Activated T-cell treated with anti-CD3 and anti-CD28 coated beads, Interleukin-2, amount 50 U/mL, for 72 hours (primary cell): ENCODE results near the gene ARL2. TPM values are rescaled to one million over a fixed set of nuclear protein-coding genes. Genes with fewer than 3 reads are reported as not detected.

Experiments
- ATAC-seq, 2 donors: fragments of 150-1000 bp; cut with Tn5 transposase; replicated peaks in 1 of 2; 2 replicates each; pipeline ENCODE4 v1.10.0; 2021; ENCODE audit warnings: moderate library complexity in 2 of 2, mild to moderate bottlenecking in 1 of 2
- DNase-seq, 2 donors: peaks; one replicate each; pipeline ENCODE4 v3.0.0; 2021 to 2022; ENCODE audit warnings: mixed read lengths in 1 of 2
- H3K27ac Mint-ChIP-seq: one replicate; pipeline ENCODE4 v1.8.0; 2022; ENCODE audit warnings: mild to moderate bottlenecking, moderate library complexity, mixed read lengths
- H3K27me3 Mint-ChIP-seq: one replicate; pipeline ENCODE4 v1.8.0; 2022; ENCODE audit warnings: low read depth, mixed read lengths
- H3K36me3 Mint-ChIP-seq, 2 donors: one replicate each; pipeline ENCODE4 v1.8.0; 2022; ENCODE audit warnings: mixed read lengths in 2 of 2, mild to moderate bottlenecking in 1 of 2; ENCODE audit not compliant: insufficient read depth in 2 of 2
- H3K4me1 Mint-ChIP-seq: one replicate; pipeline ENCODE4 v1.8.0; 2022; ENCODE audit warnings: low read depth, mixed read lengths
- H3K4me3 Mint-ChIP-seq, 2 donors: one replicate each; pipeline ENCODE4 v1.8.0; 2022; ENCODE audit warnings: mild to moderate bottlenecking in 2 of 2, mixed read lengths in 2 of 2, moderate library complexity in 2 of 2
- H3K9me3 Mint-ChIP-seq, 2 donors: one replicate each; pipeline ENCODE4 v1.8.0; 2022; ENCODE audit warnings: mixed read lengths in 2 of 2
- total RNA-seq, 2 donors: library from RNA; stranded (reverse); gene quantifications; one replicate each; pipeline ENCODE4 v1.2.3, GENCODE V29; 2022

The ARL2 gene
- total RNA-seq, 2 donors from 2014 or later = 96.0 to 101 TPM

GRCh38 chr11:65042891-65043290 lies 28.9 kb downstream of the ARL2 start:
- ATAC-seq (no peak), DNase-seq (no peak)
- Mint-ChIP-seq H3K27ac (no peak overlapping the region), H3K4me1 (peaks cover 19% of the 10 kb centered on the region), H3K27me3 (no peaks in the 10 kb centered on the region), H3K9me3 (no peaks in the 10 kb centered on the region), H3K4me3 (peak overlapping the region; percentile 86 to 90), H3K36me3 (peaks cover 0 to 5% of the 10 kb centered on the region in 2 donors)

GRCh38 chr11:65043881-65044501 lies 30.0 kb downstream of the ARL2 start:
- no peak overlapping the region for H3K27ac Mint-ChIP-seq
- H3K4me1 Mint-ChIP-seq = peaks cover 19% of the 10 kb centered on the region
- DNase-seq (no peak), ATAC-seq (no peak)
- peaks cover 0 to 5% of the 10 kb centered on the region in 2 donors for H3K36me3 Mint-ChIP-seq
- no peaks in the 10 kb centered on the region for H3K27me3 Mint-ChIP-seq
- no peak overlapping the region for H3K4me3 Mint-ChIP-seq
- H3K9me3 Mint-ChIP-seq = no peaks in the 10 kb centered on the region

GRCh38 chr11:65045061-65045460 lies 31.1 kb downstream of the ARL2 start:
- peaks cover 15% of the 10 kb centered on the region for H3K4me1 Mint-ChIP-seq
- peaks cover 0 to 5% of the 10 kb centered on the region in 2 donors for H3K36me3 Mint-ChIP-seq
- H3K4me3 Mint-ChIP-seq = no peak overlapping the region
- ATAC-seq (no peak), DNase-seq (no peak)
- H3K27me3 Mint-ChIP-seq = no peaks in the 10 kb centered on the region
- no peaks in the 10 kb centered on the region for H3K9me3 Mint-ChIP-seq
- H3K27ac Mint-ChIP-seq = no peak overlapping the region

- Mint-ChIP-seq H3K27me3 (no peaks in the 10 kb centered on the region), H3K9me3 (no peaks in the 10 kb centered on the region), H3K4me3 (no peak overlapping the region), H3K27ac (no peak overlapping the region), H3K36me3 (peaks cover 0 to 5% of the 10 kb centered on the region in 2 donors), H3K4me1 (peaks cover 15% of the 10 kb centered on the region)
- ATAC-seq (no peak), DNase-seq (no peak)
These were observed 31.8 kb downstream of the ARL2 start for GRCh38 chr11:65045728-65046127.

GRCh38 chr11:65047581-65048422 lies 33.8 kb downstream of the ARL2 start:
- peak; percentile 41 to 44 for DNase-seq
- Mint-ChIP-seq H3K4me3 (peak overlapping the region; percentile 71 to 89), H3K27me3 (no peaks in the 10 kb centered on the region)

GRCh38 chr11:65051398-65051858 lies 37.5 kb downstream of the ARL2 start:
- Mint-ChIP-seq H3K9me3 (no peaks in the 10 kb centered on the region), H3K4me1 (peaks cover 26% of the 10 kb centered on the region), H3K4me3 (no peak overlapping the region), H3K36me3 (no peaks in the 10 kb centered on the region), H3K27ac (no peak overlapping the region), H3K27me3 (no peaks in the 10 kb centered on the region)
- peak in 1 of 2 donors; percentile 13 for DNase-seq
- peak in 1 of 2 donors; percentile 46 for ATAC-seq

More at GRCh38 chr11:65047581-65048422, 33.8 kb downstream of the ARL2 start:
- Mint-ChIP-seq H3K27ac (peak overlapping the region; percentile 42), H3K9me3 (no peaks in the 10 kb centered on the region), H3K36me3 (peaks cover 0 to 5% of the 10 kb centered on the region in 2 donors), H3K4me1 (peaks cover 10% of the 10 kb centered on the region)
- ATAC-seq = peak; percentile 72 to 77

- Mint-ChIP-seq H3K4me1 (peaks cover 19% of the 10 kb centered on the region), H3K27me3 (no peaks in the 10 kb centered on the region), H3K36me3 (no peaks in the 10 kb centered on the region), H3K9me3 (no peaks in the 10 kb centered on the region), H3K4me3 (peak overlapping the region; percentile 60 to 77), H3K27ac (peak overlapping the region; percentile 47)
- DNase-seq (peak; percentile 25 to 26), ATAC-seq (peak; percentile 47 to 52)
These were observed 40.0 kb downstream of the ARL2 start for GRCh38 chr11:65053827-65054508.

GRCh38 chr11:65055538-65055937 lies 41.6 kb downstream of the ARL2 start:
- no peak for DNase-seq
- Mint-ChIP-seq H3K27me3 (no peaks in the 10 kb centered on the region), H3K4me1 (peaks cover 20% of the 10 kb centered on the region), H3K4me3 (no peak overlapping the region), H3K36me3 (no peaks in the 10 kb centered on the region), H3K9me3 (no peaks in the 10 kb centered on the region), H3K27ac (no peak overlapping the region)
- no peak for ATAC-seq

GRCh38 chr11:65056999-65057398 lies 43.0 kb downstream of the ARL2 start:
- ATAC-seq = no peak
- Mint-ChIP-seq H3K9me3 (no peaks in the 10 kb centered on the region), H3K36me3 (no peaks in the 10 kb centered on the region), H3K4me3 (no peak overlapping the region), H3K27ac (no peak overlapping the region), H3K4me1 (peaks cover 25% of the 10 kb centered on the region), H3K27me3 (no peaks in the 10 kb centered on the region)
- DNase-seq = no peak

- Mint-ChIP-seq H3K27ac (no peak overlapping the region), H3K4me3 (no peak overlapping the region), H3K36me3 (no peaks in the 10 kb centered on the region), H3K27me3 (no peaks in the 10 kb centered on the region), H3K4me1 (peaks cover 25% of the 10 kb centered on the region), H3K9me3 (no peaks in the 10 kb centered on the region)
- DNase-seq (no peak), ATAC-seq (no peak)
These were observed 43.6 kb downstream of the ARL2 start for GRCh38 chr11:65057526-65057925.

- Mint-ChIP-seq H3K9me3 (no peaks in the 10 kb centered on the region), H3K27me3 (no peaks in the 10 kb centered on the region)
These were observed 44.1 kb downstream of the ARL2 start for GRCh38 chr11:65058012-65058411.

GRCh38 chr11:65058419-65059054 lies 44.6 kb downstream of the ARL2 start, which contains the start of gene NAALADL1:
TSS of gene NAALADL1 (minus strand) at chr11:65058553. CDS start at chr11:65058521, 32 bp downstream.
- H3K27me3 Mint-ChIP-seq = no peaks in the 10 kb centered on the region
- ATAC-seq (no peak), DNase-seq (no peak)
- H3K9me3 Mint-ChIP-seq = no peaks in the 10 kb centered on the region
- no peak within 1 kb of the TSS for H3K4me3 Mint-ChIP-seq
- H3K27ac Mint-ChIP-seq = no peak within 1 kb of the TSS
- peaks cover 16% of the 10 kb centered on the region for H3K4me1 Mint-ChIP-seq
- H3K36me3 Mint-ChIP-seq = no peaks in the 10 kb centered on the region

More at GRCh38 chr11:65058012-65058411, 44.1 kb downstream of the ARL2 start:
- Mint-ChIP-seq H3K27ac (no peak overlapping the region), H3K36me3 (no peaks in the 10 kb centered on the region), H3K4me1 (peaks cover 22% of the 10 kb centered on the region), H3K4me3 (no peak overlapping the region)
- DNase-seq (no peak), ATAC-seq (no peak)
